GM12891 (cell line): ENCODE data around the gene SMPD3.

ENCODE experiments used
- POLR2A ChIP-seq: IDR thresholded peaks from 2 replicates; pipeline ENCODE4 v1.6.1; 2011; ENCODE audit warnings: low read depth, low read length, control low read depth
- POLR2AphosphoS5 ChIP-seq: IDR thresholded peaks from 2 replicates; pipeline ENCODE4 v1.6.1; 2011; ENCODE audit warnings: low read depth, low read length, control low read depth
- SPI1 ChIP-seq: IDR thresholded peaks from 2 replicates; pipeline ENCODE4 v1.6.1; 2011; ENCODE audit warnings: low read depth, low read length, control low read depth

- no peak for TF ChIP-seq POLR2A
- no peak for TF ChIP-seq POLR2AphosphoS5
- TF ChIP-seq SPI1, result no peak
These were observed 30.5 kb downstream of the SMPD3 start for GRCh38 chr16:68417711-68418301.
